ENCODE measurements around the gene DIP2B. TPM values are rescaled to one million over a fixed set of nuclear protein-coding genes. Genes with fewer than 3 reads are reported as not detected.
A peak's percentile ranks its signal among the peaks of the same experiment; 100 is the strongest.

The DIP2B gene
- polyA plus RNA-seq, 1 of the 3 experiments (the other 2 are of a cell fraction) = 6.6 TPM

- H3K36me3 ChIP-seq (replicated peaks in 1 of 2; ENCODE audit: control insufficient read depth in 1 of 2, insufficient read depth in 2 of 2, low read length in 1 of 2) = no peaks in the 10 kb centered on the region
- H3K9me2 ChIP-seq = no peaks in the 10 kb centered on the region
- H3K79me2 ChIP-seq (ENCODE audit: insufficient read depth) = peaks cover 85% of the 10 kb centered on the region
- POLR2A ChIA-PET = no interaction called here
- no peak overlapping the region for H2AFZ ChIP-seq (ENCODE audit: low read depth)
- H3K27me3 ChIP-seq (ENCODE audit: insufficient read depth) = no peaks in the 10 kb centered on the region
- H3K4me3 ChIP-seq (ENCODE audit: low read depth in 2 of 2, low read length in 1 of 2) = no peak overlapping the region
- no peaks in the 10 kb centered on the region for H3K9me3 ChIP-seq
- TF ChIP-seq, protein P1, sequence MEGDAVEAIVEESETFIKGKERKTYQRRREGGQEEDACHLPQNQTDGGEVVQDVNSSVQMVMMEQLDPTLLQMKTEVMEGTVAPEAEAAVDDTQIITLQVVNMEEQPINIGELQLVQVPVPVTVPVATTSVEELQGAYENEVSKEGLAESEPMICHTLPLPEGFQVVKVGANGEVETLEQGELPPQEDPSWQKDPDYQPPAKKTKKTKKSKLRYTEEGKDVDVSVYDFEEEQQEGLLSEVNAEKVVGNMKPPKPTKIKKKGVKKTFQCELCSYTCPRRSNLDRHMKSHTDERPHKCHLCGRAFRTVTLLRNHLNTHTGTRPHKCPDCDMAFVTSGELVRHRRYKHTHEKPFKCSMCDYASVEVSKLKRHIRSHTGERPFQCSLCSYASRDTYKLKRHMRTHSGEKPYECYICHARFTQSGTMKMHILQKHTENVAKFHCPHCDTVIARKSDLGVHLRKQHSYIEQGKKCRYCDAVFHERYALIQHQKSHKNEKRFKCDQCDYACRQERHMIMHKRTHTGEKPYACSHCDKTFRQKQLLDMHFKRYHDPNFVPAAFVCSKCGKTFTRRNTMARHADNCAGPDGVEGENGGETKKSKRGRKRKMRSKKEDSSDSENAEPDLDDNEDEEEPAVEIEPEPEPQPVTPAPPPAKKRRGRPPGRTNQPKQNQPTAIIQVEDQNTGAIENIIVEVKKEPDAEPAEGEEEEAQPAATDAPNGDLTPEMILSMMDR (IDR thresholded peaks at IDR 0.05) = no peak
- no peak for TF ChIP-seq POLR2AphosphoS5 (IDR thresholded peaks at IDR 0.05; ENCODE audit: low read depth, low read length)
- TF ChIP-seq, protein P2, sequence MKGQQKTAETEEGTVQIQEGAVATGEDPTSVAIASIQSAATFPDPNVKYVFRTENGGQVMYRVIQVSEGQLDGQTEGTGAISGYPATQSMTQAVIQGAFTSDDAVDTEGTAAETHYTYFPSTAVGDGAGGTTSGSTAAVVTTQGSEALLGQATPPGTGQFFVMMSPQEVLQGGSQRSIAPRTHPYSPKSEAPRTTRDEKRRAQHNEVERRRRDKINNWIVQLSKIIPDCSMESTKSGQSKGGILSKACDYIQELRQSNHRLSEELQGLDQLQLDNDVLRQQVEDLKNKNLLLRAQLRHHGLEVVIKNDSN (IDR thresholded peaks at IDR 0.05; ENCODE audit: borderline replicate concordance, low read depth) = no peak
- H3K27ac ChIP-seq (ENCODE audit: low read depth in 2 of 2, low read length in 1 of 2) = no peak overlapping the region
- CTCF ChIA-PET = interaction anchor here (0.6 kb wide), 1 partner anchor 14 kb away, joined by 3 read pairs; no protein-coding TSS in a partner anchor
- peaks cover 23 to 42% of the 10 kb centered on the region in 2 experiments for H3K4me1 ChIP-seq (ENCODE audit: control insufficient read depth in 1 of 2, insufficient read depth in 2 of 2, low read depth in 1 of 2, low read length in 1 of 2)
- H3F3A ChIP-seq (replicated peaks; ENCODE audit: insufficient read depth) = peaks cover 18% of the 10 kb centered on the region
- no peaks in the 10 kb centered on the region; the same call in 1 of the 2 replicates for H4K20me1 ChIP-seq (ENCODE audit: insufficient read depth)
- H3K9ac ChIP-seq = no peak overlapping the region
- 76% methylated on average over 5 of the region's 5 CpGs for WGBS (ENCODE audit: low lambda C conversion rate)
- H3K4me2 ChIP-seq = no peak overlapping the region
- no peak for DNase-seq
Observed at GRCh38 chr12:50574601-50575348, 70.0 kb downstream of the DIP2B start.

DNA sequence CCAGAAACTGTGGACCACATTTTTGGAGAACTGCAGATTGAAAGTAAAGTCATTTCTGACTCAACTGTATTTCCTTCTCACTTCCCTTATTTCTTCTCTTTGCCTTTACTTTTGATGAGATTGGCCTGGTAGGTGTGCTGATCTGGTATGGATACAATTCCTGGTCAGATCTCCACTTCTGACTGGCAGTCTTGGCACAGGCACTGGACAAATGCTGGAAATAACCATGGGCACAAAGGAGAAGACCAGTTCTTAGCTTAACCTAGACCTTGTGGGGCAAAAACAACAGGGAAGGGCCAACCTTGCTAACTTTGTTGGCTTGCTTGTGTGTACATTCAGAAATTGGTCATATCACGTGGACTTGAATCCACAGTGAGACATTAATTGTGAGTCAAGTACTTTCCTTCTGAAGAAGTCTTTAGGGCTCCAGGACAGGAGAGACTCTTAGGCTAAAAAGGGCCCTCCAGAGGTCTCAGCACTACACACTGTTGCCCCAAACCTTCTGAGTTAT, 75.0 kb downstream of the DIP2B start:
- Histone ChIP-seq H3K27ac (ENCODE audit: low read depth in 2 of 2, low read length in 1 of 2) (peak overlapping the region in 1 of 2 experiments; percentile 85; a peak in 2 of 4 replicates), H3K27me3 (ENCODE audit: insufficient read depth) (no peaks in the 10 kb centered on the region), H3K9ac (no peak overlapping the region), H3K36me3 (replicated peaks in 1 of 2; ENCODE audit: control insufficient read depth in 1 of 2, insufficient read depth in 2 of 2, low read length in 1 of 2) (no peaks in the 10 kb centered on the region), H3K9me3 (no peaks in the 10 kb centered on the region), H3K4me3 (ENCODE audit: low read depth in 2 of 2, low read length in 1 of 2) (no peak overlapping the region), H3K9me2 (no peaks in the 10 kb centered on the region), H3K4me2 (0 out of 2 replicates have a peak overlapping the region, but pooled peaks have one; percentile 14), H3F3A (replicated peaks; ENCODE audit: insufficient read depth) (peaks cover 43% of the 10 kb centered on the region), H3K4me1 (ENCODE audit: control insufficient read depth in 1 of 2, insufficient read depth in 2 of 2, low read depth in 1 of 2, low read length in 1 of 2) (peaks cover 2 to 46% of the 10 kb centered on the region in 2 experiments), H4K20me1 (ENCODE audit: insufficient read depth) (no peaks in the 10 kb centered on the region), H3K79me2 (ENCODE audit: insufficient read depth) (peaks cover 80% of the 10 kb centered on the region), H2AFZ (ENCODE audit: low read depth) (no peak overlapping the region)
- 41% methylated on average over 1 of the region's 1 CpG for WGBS (ENCODE audit: low lambda C conversion rate)
- DNase-seq = no peak
- ChIA-PET POLR2A (no interaction called here), CTCF (interaction anchor here (0.9 to 1.3 kb wide), 2 partner anchors 58 to 75 kb away, joined by 3 to 4 read pairs; partner anchors contain the start of gene DIP2B)
- TF ChIP-seq EP300 (IDR thresholded peaks at IDR 0.05; ENCODE audit: borderline replicate concordance in 1 of 2, low read depth in 1 of 2, low read length in 1 of 2) = no peak
- no peak for TF ChIP-seq RFX5 (IDR thresholded peaks at IDR 0.05; ENCODE audit: low read length)
- TF ChIP-seq, protein P3, sequence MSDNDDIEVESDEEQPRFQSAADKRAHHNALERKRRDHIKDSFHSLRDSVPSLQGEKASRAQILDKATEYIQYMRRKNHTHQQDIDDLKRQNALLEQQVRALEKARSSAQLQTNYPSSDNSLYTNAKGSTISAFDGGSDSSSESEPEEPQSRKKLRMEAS (IDR thresholded peaks at IDR 0.05; ENCODE audit: low read depth) = no peak
- TF ChIP-seq, protein P2 (IDR thresholded peaks at IDR 0.05; ENCODE audit: borderline replicate concordance, low read depth) = no peak
- no peak for TF ChIP-seq YY1 (IDR thresholded peaks at IDR 0.05; ENCODE audit: low read depth)
- TF ChIP-seq REST (IDR thresholded peaks at IDR 0.05; ENCODE audit: low read depth, low read length) = no peak
- no peak for TF ChIP-seq RCOR1 (IDR thresholded peaks at IDR 0.05; ENCODE audit: low read length)
